Kidney (tissue), 14 donors: Measurements from ENCODE around the gene GRIA3. TPM values are rescaled to one million over a fixed set of nuclear protein-coding genes. Genes with fewer than 3 reads are reported as not detected.

Experiments used
- DNase-seq, 5 donors: peaks; one replicate each; pipeline ENCODE4 v3.0.0-alpha.2; 2013 to 2020
- FAIRE-seq: peaks from 2 replicates; lab custom pipeline; 2012; peaks lifted over from hg19 to GRCh38; lab: Jason Lieb, UNC
- H3K27ac ChIP-seq, 2 donors: one replicate each; pipeline ENCODE4 v1.7.0; 2013; ENCODE audit warnings: low read depth in 2 of 2, low read length in 2 of 2, inconsistent platforms in 1 of 2
- H3K27me3 ChIP-seq: one replicate; pipeline ENCODE4 v1.7.1; 2013; ENCODE audit warnings: low read length, inconsistent platforms; ENCODE audit not compliant: control insufficient read depth, insufficient read depth
- H3K36me3 ChIP-seq, 3 donors: one replicate each; pipeline versions ENCODE4 v1.7.0 to v1.7.1; 2013; ENCODE audit warnings: low read length in 3 of 3, control low read depth in 1 of 3, inconsistent platforms in 1 of 3; ENCODE audit not compliant: insufficient read depth in 3 of 3, control insufficient read depth in 2 of 3
- H3K4me1 ChIP-seq, 3 donors: one replicate each; pipeline versions ENCODE4 v1.7.0 to v1.7.1; 2013; ENCODE audit warnings: low read length in 3 of 3, inconsistent platforms in 1 of 3, low read depth in 1 of 3; ENCODE audit not compliant: control insufficient read depth in 2 of 3, insufficient read depth in 2 of 3
- H3K4me3 ChIP-seq, 3 donors: one replicate each; pipeline versions ENCODE4 v1.7.0 to v1.8.1; 2013; ENCODE audit warnings: low read length in 3 of 3, control low read depth in 1 of 3, inconsistent platforms in 1 of 3
- H3K9ac ChIP-seq, 3 donors: one replicate each; pipeline versions ENCODE4 v1.7.0 to v1.7.1; 2013; ENCODE audit warnings: low read length in 3 of 3, control low read depth in 1 of 3, inconsistent platforms in 1 of 3
- H3K9me3 ChIP-seq, 3 donors: one replicate each; pipeline versions ENCODE4 v1.7.0 to v1.7.1; 2013; ENCODE audit warnings: low read length in 3 of 3, control low read depth in 1 of 3, inconsistent platforms in 1 of 3; ENCODE audit not compliant: control insufficient read depth in 2 of 3, insufficient read depth in 1 of 3
- CTCF ChIP-seq: IDR thresholded peaks from 3 replicates; pipeline ENCODE4 v1.5.1; 2012; ENCODE audit warnings: mild to moderate bottlenecking, moderate library complexity, borderline replicate concordance; ENCODE audit not compliant: insufficient read depth; ENCODE audit errors: extremely low read depth
- intact Hi-C: fragments of 100-400 bp; cut with DNase I; formaldehyde crosslinking; loops from one replicate; pipeline ENCODE4 v1.11.1; 2022
- polyA plus RNA-seq: library from polyadenylated mRNA; stranded (reverse); fragments of 350-450 nt; fragmentation: Illumina TruSeq; extraction: RNeasy Lipid Tissue Mini Kit (QIAGEN cat#74804); gene quantifications from one replicate; pipeline ENCODE4 v1.2.3, GENCODE V29; 2014; ENCODE audit warnings: low read depth, low replicate concordance; ENCODE audit not compliant: insufficient read depth
- total RNA-seq: library from RNA; stranded (reverse); fragmentation: NEBNext Ultra II Directional; extraction: Animal tissue kit (Norgen Biotek cat#: 25700); gene quantifications from one replicate; pipeline ENCODE4 v1.2.1, GENCODE V29; 2021
- donor health status: control.
- donor health status: control.
- donor health status: control.
- donor health status: control.
- donor health status: control.
- donor health status: DM: yes; HTN: yes; CAD: no.
- donor health status: Normal renal cell carcinoma (clear cell type).

The GRIA3 gene
- total and polyA plus RNA-seq, 2 donors from 2014 or later: 1.4 to 5.8 TPM

GRCh38 chrX:123477673-123478072, 293.6 kb downstream of the GRIA3 start:
- no peak overlapping the region for H3K9ac ChIP-seq
- TF ChIP-seq CTCF: no peak
- H3K4me3 ChIP-seq: no peak overlapping the region
- H3K27ac ChIP-seq: no peak overlapping the region
- H3K27me3 ChIP-seq: no peaks in the 10 kb centered on the region
- no peak for FAIRE-seq
- H3K36me3 ChIP-seq: no peaks in the 10 kb centered on the region
- H3K9me3 ChIP-seq: no peaks in the 10 kb centered on the region
- intact Hi-C loops: no loop called here
- H3K4me1 ChIP-seq: no peaks in the 10 kb centered on the region
- DNase-seq: no peak

- Histone ChIP-seq H3K36me3 (no peaks in the 10 kb centered on the region), H3K9ac (no peak overlapping the region), H3K27ac (no peak overlapping the region), H3K9me3 (no peaks in the 10 kb centered on the region), H3K4me1 (no peaks in the 10 kb centered on the region), H3K27me3 (no peaks in the 10 kb centered on the region), H3K4me3 (no peak overlapping the region)
- FAIRE-seq (no peak), DNase-seq (peak in 2 of 5 donors; percentile 6 to 8)
- intact Hi-C loops: no loop called here
- no peak for TF ChIP-seq CTCF
These were observed 298.1 kb downstream of the GRIA3 start for GRCh38 chrX:123481913-123482851.

GRCh38 chrX:123486297-123486696, 302.2 kb downstream of the GRIA3 start:
- no peak for DNase-seq
- intact Hi-C loops: no loop called here
- Histone ChIP-seq H3K27me3 (no peaks in the 10 kb centered on the region), H3K27ac (no peak overlapping the region), H3K9me3 (no peaks in the 10 kb centered on the region), H3K4me1 (no peaks in the 10 kb centered on the region), H3K9ac (no peak overlapping the region), H3K4me3 (no peak overlapping the region), H3K36me3 (no peaks in the 10 kb centered on the region)
- TF ChIP-seq CTCF: no peak
- no peak for FAIRE-seq
